ENCODE data around the gene PCNX2.

PCNX2 gene

GRCh38 chr1:232998138-232998537, 297.4 kb downstream of the PCNX2 start:
- H3F3A ChIP-seq (ENCODE audit: insufficient read depth, low read length), result no peaks in the 10 kb centered on the region
- H3K9me2 ChIP-seq (replicated peaks; ENCODE audit: insufficient read depth, low read length), result no peaks in the 10 kb centered on the region
- TF ChIP-seq CTCF (IDR thresholded peaks at IDR 0.05; ENCODE audit: low read length) (no peak), EZH2phosphoT487 (IDR thresholded peaks at IDR 0.05; ENCODE audit: low read length) (no peak), EZH2 (optimal IDR thresholded peaks at IDR 0.05; ENCODE audit: low read depth, low read length) (no peak)
- H2AFZ ChIP-seq (ENCODE audit: low read length), result no peak overlapping the region
- H3K4me3 ChIP-seq (ENCODE audit: low read length), result no peak overlapping the region
- H3K9ac ChIP-seq (ENCODE audit: low read length), result no peak overlapping the region
- no peaks in the 10 kb centered on the region for H3K36me3 ChIP-seq (replicated peaks; ENCODE audit: insufficient read depth, low read length)
- H4K20me1 ChIP-seq (ENCODE audit: insufficient read depth, low read length), result no peaks in the 10 kb centered on the region
- no peaks in the 10 kb centered on the region for H3K79me2 ChIP-seq (ENCODE audit: low read length)
- H3K4me2 ChIP-seq (ENCODE audit: low read depth, low read length), result no peak overlapping the region
- DNase-seq, result no peak
- no peaks in the 10 kb centered on the region for H3K27me3 ChIP-seq (replicated peaks; ENCODE audit: insufficient read depth, low read length)
- no peak overlapping the region for H3K27ac ChIP-seq (ENCODE audit: low read length)
- no peaks in the 10 kb centered on the region for H3K9me3 ChIP-seq (replicated peaks; ENCODE audit: insufficient read depth, low read length)
- no peaks in the 10 kb centered on the region for H3K4me1 ChIP-seq (ENCODE audit: low read length)

- H3K27me3 ChIP-seq (replicated peaks; ENCODE audit: insufficient read depth, low read length), result no peaks in the 10 kb centered on the region
- no peak overlapping the region for H3K27ac ChIP-seq (ENCODE audit: low read length)
- H2AFZ ChIP-seq (ENCODE audit: low read length), result no peak overlapping the region
- no peaks in the 10 kb centered on the region for H3K9me2 ChIP-seq (replicated peaks; ENCODE audit: insufficient read depth, low read length)
- no peak overlapping the region for H3K4me2 ChIP-seq (ENCODE audit: low read depth, low read length)
- H3K9ac ChIP-seq (ENCODE audit: low read length), result no peak overlapping the region
- no peaks in the 10 kb centered on the region for H3K36me3 ChIP-seq (replicated peaks; ENCODE audit: insufficient read depth, low read length)
- DNase-seq, result no peak
- H3K9me3 ChIP-seq (replicated peaks; ENCODE audit: insufficient read depth, low read length), result no peaks in the 10 kb centered on the region
- H4K20me1 ChIP-seq (ENCODE audit: insufficient read depth, low read length), result no peaks in the 10 kb centered on the region
- no peak overlapping the region for H3K4me3 ChIP-seq (ENCODE audit: low read length)
- H3K79me2 ChIP-seq (ENCODE audit: low read length), result no peaks in the 10 kb centered on the region
- H3F3A ChIP-seq (ENCODE audit: insufficient read depth, low read length), result no peaks in the 10 kb centered on the region
- TF ChIP-seq EZH2phosphoT487 (IDR thresholded peaks at IDR 0.05; ENCODE audit: low read length), result no peak
- no peak for TF ChIP-seq CTCF (IDR thresholded peaks at IDR 0.05; ENCODE audit: low read length)
- TF ChIP-seq EZH2 (optimal IDR thresholded peaks at IDR 0.05; ENCODE audit: low read depth, low read length), result no peak
- H3K4me1 ChIP-seq (ENCODE audit: low read length), result no peaks in the 10 kb centered on the region
Observed at GRCh38 chr1:232996143-232996542, 299.4 kb downstream of the PCNX2 start.

GRCh38 chr1:232995189-232995588, 300.3 kb downstream of the PCNX2 start:
- TF ChIP-seq EZH2phosphoT487 (IDR thresholded peaks at IDR 0.05; ENCODE audit: low read length) (no peak), EZH2 (optimal IDR thresholded peaks at IDR 0.05; ENCODE audit: low read depth, low read length) (no peak), CTCF (IDR thresholded peaks at IDR 0.05; ENCODE audit: low read length) (no peak)
- Histone ChIP-seq H4K20me1 (ENCODE audit: insufficient read depth, low read length) (no peaks in the 10 kb centered on the region), H3K4me1 (ENCODE audit: low read length) (no peaks in the 10 kb centered on the region), H3K36me3 (replicated peaks; ENCODE audit: insufficient read depth, low read length) (no peaks in the 10 kb centered on the region), H3F3A (ENCODE audit: insufficient read depth, low read length) (no peaks in the 10 kb centered on the region), H3K79me2 (ENCODE audit: low read length) (no peaks in the 10 kb centered on the region), H3K9ac (ENCODE audit: low read length) (no peak overlapping the region), H3K27ac (ENCODE audit: low read length) (no peak overlapping the region), H2AFZ (ENCODE audit: low read length) (no peak overlapping the region), H3K4me3 (ENCODE audit: low read length) (no peak overlapping the region), H3K9me3 (replicated peaks; ENCODE audit: insufficient read depth, low read length) (no peaks in the 10 kb centered on the region), H3K9me2 (replicated peaks; ENCODE audit: insufficient read depth, low read length) (no peaks in the 10 kb centered on the region), H3K4me2 (ENCODE audit: low read depth, low read length) (no peak overlapping the region), H3K27me3 (replicated peaks; ENCODE audit: insufficient read depth, low read length) (no peaks in the 10 kb centered on the region)
- DNase-seq, result no peak
